HepG2 (cell line): ENCODE results near the gene CRISPLD2. TPM values are rescaled to one million over a fixed set of nuclear protein-coding genes. Genes with fewer than 3 reads are reported as not detected.

ENCODE experiments used
- BRD4 ChIP-seq: sonication (generic); formaldehyde crosslinking; IDR thresholded peaks from 2 replicates; pipeline ENCODE4 v1.4.0; 2020; ENCODE audit warnings: missing genetic modification reagents
- CBFB ChIP-seq: sonication (generic); formaldehyde crosslinking; IDR thresholded peaks from 2 replicates; pipeline ENCODE4 v1.4.0; 2020; ENCODE audit warnings: missing genetic modification reagents
- CBX5 ChIP-seq: sonication (generic); formaldehyde crosslinking; IDR thresholded peaks from 2 replicates; pipeline ENCODE4 v1.4.0; 2020; ENCODE audit warnings: missing genetic modification reagents, borderline replicate concordance
- DR1 ChIP-seq: sonication (generic); formaldehyde crosslinking; IDR thresholded peaks from 2 replicates; pipeline ENCODE4 v1.8.0; 2021; ENCODE audit warnings: mild to moderate bottlenecking, missing genetic modification reagents, inconsistent platforms
- HIC2 ChIP-seq: sonication (generic); formaldehyde crosslinking; IDR thresholded peaks from 2 replicates; pipeline ENCODE4 v1.9.0; 2022; ENCODE audit warnings: low read depth, missing genetic modification reagents
- IKZF5 ChIP-seq: IDR thresholded peaks from 2 replicates; pipeline ENCODE4 v1.6.1; 2018; ENCODE audit warnings: missing genetic modification reagents, mild to moderate bottlenecking, missing compliant biosample characterization
- KLF16 ChIP-seq, 2 experiments: sonication (generic) in 1 of 2; formaldehyde crosslinking in 1 of 2; IDR thresholded peaks; 2 replicates each; pipeline versions ENCODE4 v1.6.1 to v1.8.0; 2016 to 2023; ENCODE audit warnings: missing genetic modification reagents in 2 of 2, missing compliant biosample characterization in 1 of 2
- PAX8 ChIP-seq: sonication (generic); formaldehyde crosslinking; IDR thresholded peaks from 2 replicates; pipeline ENCODE4 v1.8.0; 2022; ENCODE audit warnings: mild to moderate bottlenecking, missing genetic modification reagents, borderline replicate concordance
- PCBP1 ChIP-seq: fragments of 200-400 bp; formaldehyde crosslinking; IDR thresholded peaks from 2 replicates; pipeline ENCODE4 v1.6.1; 2017; ENCODE audit warnings: mild to moderate bottlenecking, low read depth, low read length, borderline replicate concordance
- RXRB ChIP-seq: IDR thresholded peaks from 2 replicates; pipeline ENCODE4 v1.6.1; 2016; ENCODE audit warnings: borderline replicate concordance, missing genetic modification reagents, missing compliant biosample characterization
- SAP130 ChIP-seq: IDR thresholded peaks from 2 replicates; pipeline ENCODE4 v1.6.1; 2016; ENCODE audit warnings: low read depth
- SP4 ChIP-seq: sonication (generic); formaldehyde crosslinking; IDR thresholded peaks from 2 replicates; pipeline ENCODE4 v1.8.1; 2023; ENCODE audit warnings: mild to moderate bottlenecking, missing genetic modification reagents
- U2AF2 ChIP-seq: fragments of 200-400 bp; formaldehyde crosslinking; IDR thresholded peaks from 2 replicates; pipeline ENCODE4 v1.6.1; 2017; ENCODE audit warnings: low read depth, mild to moderate bottlenecking, low read length
- ZNF326 ChIP-seq: sonication (generic); formaldehyde crosslinking; IDR thresholded peaks from 2 replicates; pipeline ENCODE4 v1.4.0; 2020; ENCODE audit warnings: missing genetic modification reagents, borderline replicate concordance
- ZNF432 ChIP-seq: sonication (generic); formaldehyde crosslinking; IDR thresholded peaks from 2 replicates; pipeline ENCODE4 v1.5.0; 2020; ENCODE audit warnings: missing genetic modification reagents, mild to moderate bottlenecking, borderline replicate concordance
- ZNF556 ChIP-seq: sonication (generic); formaldehyde crosslinking; IDR thresholded peaks from 2 replicates; pipeline ENCODE4 v1.4.0; 2020; ENCODE audit warnings: mild to moderate bottlenecking, missing genetic modification reagents, borderline replicate concordance
- polyA plus RNA-seq, 8 experiments: library from polyadenylated mRNA; depleted of rRNA in 3 of 8; stranded (reverse) in 7 of 8; unstranded in 1 of 8; fragments of >200 nt; fragmentation: Illumina TruSeq in 4 of 8; extraction: Trizol in 4 of 8; gene quantifications; 2 replicates each; pipeline versions ENCODE4 v1.2.1 to v1.2.3, GENCODE V29; 2011 to 2016; ENCODE audit warnings: low read depth in 4 of 8, missing spikeins in 1 of 8, mixed read lengths in 1 of 8; ENCODE audit not compliant: insufficient read depth in 1 of 8
- total RNA-seq, 5 experiments: library from RNA; depleted of rRNA; stranded (reverse); fragments of >200 nt; fragmentation: Illumina TruSeq; extraction: Trizol; gene quantifications; 2 replicates each; pipeline ENCODE4 v1.2.3, GENCODE V29; 2016; ENCODE audit warnings: low read depth in 1 of 5
- TF ChIP-seq, protein P1 (sequence below): sonication (generic); formaldehyde crosslinking; IDR thresholded peaks from 2 replicates; pipeline ENCODE4 v1.4.0; 2020; ENCODE audit warnings: missing genetic modification reagents
- TF ChIP-seq, protein P2 (sequence below): sonication (generic); formaldehyde crosslinking; IDR thresholded peaks from 2 replicates; pipeline ENCODE4 v1.4.0; 2020; ENCODE audit warnings: missing genetic modification reagents, borderline replicate concordance
- TF ChIP-seq, protein P3 (sequence below): IDR thresholded peaks from 2 replicates; pipeline ENCODE4 v1.6.1; 2012; ENCODE audit warnings: low read depth, low read length, improper control_type of control experiment

CRISPLD2 gene
- total and polyA plus RNA-seq, 2 of the 13 experiments (the other 11 are each of a cell fraction or from before 2014, with no cell fraction given): 0.04 to 0.31 TPM

- TF ChIP-seq, protein P1, sequence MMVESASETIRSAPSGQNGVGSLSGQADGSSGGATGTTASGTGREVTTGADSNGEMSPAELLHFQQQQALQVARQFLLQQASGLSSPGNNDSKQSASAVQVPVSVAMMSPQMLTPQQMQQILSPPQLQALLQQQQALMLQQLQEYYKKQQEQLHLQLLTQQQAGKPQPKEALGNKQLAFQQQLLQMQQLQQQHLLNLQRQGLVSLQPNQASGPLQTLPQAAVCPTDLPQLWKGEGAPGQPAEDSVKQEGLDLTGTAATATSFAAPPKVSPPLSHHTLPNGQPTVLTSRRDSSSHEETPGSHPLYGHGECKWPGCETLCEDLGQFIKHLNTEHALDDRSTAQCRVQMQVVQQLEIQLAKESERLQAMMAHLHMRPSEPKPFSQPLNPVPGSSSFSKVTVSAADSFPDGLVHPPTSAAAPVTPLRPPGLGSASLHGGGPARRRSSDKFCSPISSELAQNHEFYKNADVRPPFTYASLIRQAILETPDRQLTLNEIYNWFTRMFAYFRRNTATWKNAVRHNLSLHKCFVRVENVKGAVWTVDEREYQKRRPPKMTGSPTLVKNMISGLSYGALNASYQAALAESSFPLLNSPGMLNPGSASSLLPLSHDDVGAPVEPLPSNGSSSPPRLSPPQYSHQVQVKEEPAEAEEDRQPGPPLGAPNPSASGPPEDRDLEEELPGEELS (CRISPR knock-in tag): no peak
- peak; percentile 13; the same call in 1 of the 2 replicates for TF ChIP-seq HIC2 (CRISPR knock-in tag)
- TF ChIP-seq IKZF5 (CRISPR knock-in tag): peak; percentile 29; the same call in 1 of the 2 replicates
- TF ChIP-seq CBX5 (CRISPR knock-in tag): 0 out of 2 replicates have a peak, but pooled peaks have one; percentile 37
- TF ChIP-seq RXRB (CRISPR knock-in tag): peak; percentile 11; the same call in 1 of the 2 replicates
- TF ChIP-seq BRD4 (CRISPR knock-in tag): 0 out of 2 replicates have a peak, but pooled peaks have one; percentile 37
- no peak for TF ChIP-seq ZNF326 (CRISPR knock-in tag)
- TF ChIP-seq KLF16 (CRISPR knock-in tag; IDR thresholded peaks at IDR 0.05): peak in 1 of 2 experiments; percentile 50; a peak in 1 of 4 replicates
- TF ChIP-seq ZNF556: 0 out of 2 replicates have a peak, but pooled peaks have one; percentile 47
- TF ChIP-seq PAX8: no peak
- TF ChIP-seq, protein P2, sequence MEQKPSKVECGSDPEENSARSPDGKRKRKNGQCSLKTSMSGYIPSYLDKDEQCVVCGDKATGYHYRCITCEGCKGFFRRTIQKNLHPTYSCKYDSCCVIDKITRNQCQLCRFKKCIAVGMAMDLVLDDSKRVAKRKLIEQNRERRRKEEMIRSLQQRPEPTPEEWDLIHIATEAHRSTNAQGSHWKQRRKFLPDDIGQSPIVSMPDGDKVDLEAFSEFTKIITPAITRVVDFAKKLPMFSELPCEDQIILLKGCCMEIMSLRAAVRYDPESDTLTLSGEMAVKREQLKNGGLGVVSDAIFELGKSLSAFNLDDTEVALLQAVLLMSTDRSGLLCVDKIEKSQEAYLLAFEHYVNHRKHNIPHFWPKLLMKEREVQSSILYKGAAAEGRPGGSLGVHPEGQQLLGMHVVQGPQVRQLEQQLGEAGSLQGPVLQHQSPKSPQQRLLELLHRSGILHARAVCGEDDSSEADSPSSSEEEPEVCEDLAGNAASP (CRISPR knock-in tag): 0 out of 2 replicates have a peak, but pooled peaks have one; percentile 26
- TF ChIP-seq PCBP1: no peak
- TF ChIP-seq, protein P3, sequence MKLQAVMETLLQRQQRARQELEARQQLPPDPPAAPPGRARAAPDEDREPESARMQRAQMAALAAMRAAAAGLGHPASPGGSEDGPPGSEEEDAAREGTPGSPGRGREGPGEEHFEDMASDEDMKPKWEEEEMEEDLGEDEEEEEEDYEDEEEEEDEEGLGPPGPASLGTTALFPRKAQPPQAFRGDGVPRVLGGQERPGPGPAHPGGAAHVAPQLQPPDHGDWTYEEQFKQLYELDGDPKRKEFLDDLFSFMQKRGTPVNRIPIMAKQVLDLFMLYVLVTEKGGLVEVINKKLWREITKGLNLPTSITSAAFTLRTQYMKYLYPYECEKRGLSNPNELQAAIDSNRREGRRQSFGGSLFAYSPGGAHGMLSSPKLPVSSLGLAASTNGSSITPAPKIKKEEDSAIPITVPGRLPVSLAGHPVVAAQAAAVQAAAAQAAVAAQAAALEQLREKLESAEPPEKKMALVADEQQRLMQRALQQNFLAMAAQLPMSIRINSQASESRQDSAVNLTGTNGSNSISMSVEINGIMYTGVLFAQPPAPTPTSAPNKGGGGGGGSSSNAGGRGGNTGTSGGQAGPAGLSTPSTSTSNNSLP: no peak
- TF ChIP-seq SP4: peak; percentile 94
- no peak for TF ChIP-seq U2AF2
- TF ChIP-seq SAP130: peak; percentile 34; the same call in 1 of the 2 replicates
- TF ChIP-seq CBFB: peak; percentile 17; the same call in 1 of the 2 replicates
- no peak for TF ChIP-seq ZNF432 (CRISPR knock-in tag)
- peak; percentile 85; the same call in 1 of the 2 replicates for TF ChIP-seq DR1
Measured at GRCh38 chr16:84819644-84820304, at the start of gene CRISPLD2 (continued).
